Suprapubic skin (tissue), 4 donors: ENCODE data around the gene NKPD1. TPM values are rescaled to one million over a fixed set of nuclear protein-coding genes. Genes with fewer than 3 reads are reported as not detected.

Experiments
- DNase-seq, 2 donors: peaks; one replicate each; pipeline ENCODE4 v3.0.0-alpha.2; 2019; ENCODE audit warnings: low spot score in 2 of 2
- H3K27ac ChIP-seq: fragments of 200-600 bp; sonication (generic); one replicate; pipeline ENCODE4 v1.5.1; 2019
- H3K27me3 ChIP-seq: fragments of 200-600 bp; sonication (generic); one replicate; pipeline ENCODE4 v1.5.1; 2019
- H3K36me3 ChIP-seq: fragments of 200-600 bp; sonication (generic); one replicate; pipeline ENCODE4 v1.5.1; 2019
- H3K4me1 ChIP-seq: fragments of 200-600 bp; sonication (generic); one replicate; pipeline ENCODE4 v1.5.1; 2019
- H3K4me3 ChIP-seq: fragments of 200-600 bp; sonication (generic); one replicate; pipeline ENCODE4 v1.5.1; 2019; ENCODE audit warnings: mild to moderate bottlenecking
- H3K9me3 ChIP-seq: fragments of 200-600 bp; sonication (generic); one replicate; pipeline ENCODE4 v1.5.1; 2019
- EP300 ChIP-seq: sonication (generic); formaldehyde crosslinking; IDR thresholded peaks from one replicate; pipeline ENCODE4 v1.6.1; 2017; ENCODE audit warnings: antibody characterized with exemption
- POLR2A ChIP-seq, 2 donors: fragments of 450-650 bp; IDR thresholded peaks; one replicate each; pipeline ENCODE4 v1.6.1; 2017; ENCODE audit warnings: antibody characterized with exemption in 2 of 2, mild to moderate bottlenecking in 2 of 2, moderate library complexity in 2 of 2
- POLR2AphosphoS5 ChIP-seq, 3 donors: sonication (generic); formaldehyde crosslinking; IDR thresholded peaks; one replicate each; pipeline ENCODE4 v1.6.1; 2017; ENCODE audit warnings: antibody characterized with exemption in 3 of 3
- WGBS: methylation state at CpG from one replicate; pipeline ENCODE4 v1.1.5; 2018; 5-methylcytosine and 5-hydroxymethylcytosine counted together
- total RNA-seq, 4 donors: library from RNA; depleted of rRNA; stranded (reverse); fragments of >200 nt; gene quantifications; one replicate each; pipeline ENCODE4 v1.1.0, GENCODE V29; 2016
- TF ChIP-seq, protein P1 (sequence below), 2 donors: fragments of 200-600 bp in 1 of 2; fragments of 450-650 bp in 1 of 2; sonication (generic) in 1 of 2; IDR thresholded peaks; one replicate each; pipeline ENCODE4 v1.5.1; 2016 to 2019; ENCODE audit warnings: antibody characterized with exemption in 2 of 2, mild to moderate bottlenecking in 1 of 2, moderate library complexity in 1 of 2

The NKPD1 gene
- total RNA-seq, 4 donors from 2014 or later: 22.4 to 60.4 (median 51.1) TPM

DNA sequence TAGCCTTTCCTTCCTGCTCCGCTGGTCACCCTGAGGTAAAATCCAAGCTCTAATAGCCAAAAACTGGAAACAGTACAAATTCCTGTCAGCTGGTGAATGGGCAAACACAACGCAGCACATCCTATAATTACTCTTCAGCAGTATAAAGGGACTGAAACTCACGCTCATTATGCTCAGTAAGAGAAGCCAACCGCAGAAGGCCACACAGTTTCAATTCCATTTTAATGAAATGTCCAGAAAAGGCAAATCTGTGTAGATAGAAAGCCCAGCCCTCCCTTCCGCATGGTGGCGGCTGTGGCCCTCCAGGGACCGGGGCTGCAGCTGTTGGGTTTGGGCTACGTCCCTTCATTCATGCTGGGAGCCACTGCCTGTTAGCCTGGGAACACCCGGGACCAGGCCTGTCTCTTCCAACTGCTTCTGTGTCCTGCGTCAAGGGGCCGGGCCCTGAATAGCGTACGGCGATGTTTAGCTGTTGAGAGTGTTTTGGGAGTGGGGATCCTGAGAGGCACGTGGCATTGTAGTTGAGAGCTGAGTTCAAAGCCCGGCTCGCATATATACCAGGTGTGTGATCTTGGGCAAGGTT is 23.5 kb downstream of the NKPD1 start:
- H3K27ac ChIP-seq: no peak overlapping the region
- peaks cover 21% of the 10 kb centered on the region for H3K36me3 ChIP-seq
- H3K9me3 ChIP-seq: no peaks in the 10 kb centered on the region
- peaks cover 23% of the 10 kb centered on the region for H3K4me1 ChIP-seq
- H3K4me3 ChIP-seq: no peak overlapping the region
- H3K27me3 ChIP-seq: no peaks in the 10 kb centered on the region
- WGBS: 83% methylated on average over 17 of the region's 17 CpGs
- TF ChIP-seq POLR2AphosphoS5 (IDR thresholded peaks at IDR 0.05) (no peak), EP300 (no peak), POLR2A (IDR thresholded peaks at IDR 0.05) (no peak)
- TF ChIP-seq, protein P1, sequence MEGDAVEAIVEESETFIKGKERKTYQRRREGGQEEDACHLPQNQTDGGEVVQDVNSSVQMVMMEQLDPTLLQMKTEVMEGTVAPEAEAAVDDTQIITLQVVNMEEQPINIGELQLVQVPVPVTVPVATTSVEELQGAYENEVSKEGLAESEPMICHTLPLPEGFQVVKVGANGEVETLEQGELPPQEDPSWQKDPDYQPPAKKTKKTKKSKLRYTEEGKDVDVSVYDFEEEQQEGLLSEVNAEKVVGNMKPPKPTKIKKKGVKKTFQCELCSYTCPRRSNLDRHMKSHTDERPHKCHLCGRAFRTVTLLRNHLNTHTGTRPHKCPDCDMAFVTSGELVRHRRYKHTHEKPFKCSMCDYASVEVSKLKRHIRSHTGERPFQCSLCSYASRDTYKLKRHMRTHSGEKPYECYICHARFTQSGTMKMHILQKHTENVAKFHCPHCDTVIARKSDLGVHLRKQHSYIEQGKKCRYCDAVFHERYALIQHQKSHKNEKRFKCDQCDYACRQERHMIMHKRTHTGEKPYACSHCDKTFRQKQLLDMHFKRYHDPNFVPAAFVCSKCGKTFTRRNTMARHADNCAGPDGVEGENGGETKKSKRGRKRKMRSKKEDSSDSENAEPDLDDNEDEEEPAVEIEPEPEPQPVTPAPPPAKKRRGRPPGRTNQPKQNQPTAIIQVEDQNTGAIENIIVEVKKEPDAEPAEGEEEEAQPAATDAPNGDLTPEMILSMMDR (IDR thresholded peaks at IDR 0.05): no peak
- no peak for DNase-seq

DNA sequence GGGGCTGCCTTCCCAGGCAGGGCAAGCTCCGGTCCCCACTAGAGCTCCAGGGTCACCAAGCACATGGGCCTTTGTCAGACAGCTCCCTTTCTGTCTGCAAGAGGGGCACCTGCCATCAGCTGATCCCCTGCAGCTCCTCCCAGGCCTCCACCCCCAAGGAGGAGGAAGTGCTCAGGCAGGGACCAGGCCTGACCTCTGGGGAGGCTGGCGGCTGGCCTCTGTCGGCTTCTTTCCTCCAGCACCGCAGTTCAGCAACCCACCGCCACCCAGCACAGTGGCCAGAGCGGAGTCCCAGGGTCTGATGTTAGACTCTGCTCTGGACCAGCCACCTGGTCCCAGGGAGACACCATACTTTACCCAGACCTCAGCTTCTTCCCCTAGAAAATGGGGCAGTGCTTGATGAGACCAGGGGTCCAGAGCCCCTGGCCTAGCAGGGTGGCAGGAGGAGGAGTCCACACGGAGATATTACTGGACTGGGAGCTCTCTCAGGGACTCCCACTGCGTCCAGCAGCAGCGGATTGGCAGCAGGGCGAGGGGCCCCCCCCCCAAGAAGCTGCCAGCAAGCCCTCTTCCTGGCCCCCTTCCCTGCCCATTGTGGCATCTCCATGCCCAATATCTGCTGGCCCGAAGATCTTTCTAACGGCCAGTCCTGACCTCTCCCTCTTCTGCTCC is 24.1 kb downstream of the NKPD1 start:
- no peak overlapping the region for H3K4me3 ChIP-seq
- H3K9me3 ChIP-seq: no peaks in the 10 kb centered on the region
- WGBS: 81% methylated on average over 6 of the region's 12 CpGs
- H3K4me1 ChIP-seq: peaks cover 23% of the 10 kb centered on the region
- H3K36me3 ChIP-seq: peaks cover 15% of the 10 kb centered on the region
- no peak overlapping the region for H3K27ac ChIP-seq
- no peaks in the 10 kb centered on the region for H3K27me3 ChIP-seq
- TF ChIP-seq EP300: no peak
- TF ChIP-seq, protein P1 (IDR thresholded peaks at IDR 0.05): no peak
- TF ChIP-seq POLR2AphosphoS5 (IDR thresholded peaks at IDR 0.05): no peak
- no peak for TF ChIP-seq POLR2A (IDR thresholded peaks at IDR 0.05)
- DNase-seq: no peak

DNA sequence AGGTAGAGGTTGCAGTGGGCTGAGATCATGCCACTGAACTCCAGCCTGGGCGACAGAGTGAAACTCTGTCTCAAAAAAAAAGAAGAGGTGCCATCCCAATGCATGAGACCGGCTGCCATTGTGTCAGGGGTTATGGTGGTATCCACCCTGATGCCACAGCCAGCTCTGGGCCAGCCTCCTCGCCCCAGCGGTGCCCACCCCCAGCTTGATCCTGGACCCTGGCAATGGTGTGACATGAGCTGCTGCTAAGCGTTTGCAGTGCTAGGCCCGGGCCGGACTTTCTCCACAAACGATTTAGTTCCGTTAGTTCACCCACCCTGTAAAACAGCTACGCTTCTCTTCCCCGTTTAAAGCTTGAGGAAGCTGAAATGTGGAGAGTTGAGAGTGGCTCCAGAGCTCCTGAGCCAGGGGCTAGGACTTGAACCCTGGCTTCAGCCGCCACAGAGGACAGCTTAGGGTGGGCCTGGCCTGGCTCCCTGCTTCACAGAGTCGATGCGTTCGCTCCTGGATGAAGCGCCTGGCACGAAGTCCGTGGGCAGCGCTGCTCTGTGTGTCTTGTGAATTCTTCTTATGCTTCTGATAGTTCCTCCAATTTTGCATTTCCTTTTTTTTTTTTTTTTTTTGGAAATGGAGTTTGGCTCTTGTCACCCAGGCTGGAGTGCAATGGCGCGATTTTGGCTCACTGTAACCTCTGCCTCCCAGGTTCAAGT is 25.5 kb downstream of the NKPD1 start:
- no peak for TF ChIP-seq EP300
- TF ChIP-seq POLR2AphosphoS5 (IDR thresholded peaks at IDR 0.05): no peak
- TF ChIP-seq POLR2A (IDR thresholded peaks at IDR 0.05): no peak
- TF ChIP-seq, protein P1 (IDR thresholded peaks at IDR 0.05): no peak
- peaks cover 2% of the 10 kb centered on the region for H3K36me3 ChIP-seq
- no peak for DNase-seq
- H3K4me3 ChIP-seq: no peak overlapping the region
- no peak overlapping the region for H3K27ac ChIP-seq
- 87% methylated on average over 18 of the region's 21 CpGs for WGBS
- no peaks in the 10 kb centered on the region for H3K27me3 ChIP-seq
- H3K9me3 ChIP-seq: no peaks in the 10 kb centered on the region
- peaks cover 23% of the 10 kb centered on the region for H3K4me1 ChIP-seq

DNA sequence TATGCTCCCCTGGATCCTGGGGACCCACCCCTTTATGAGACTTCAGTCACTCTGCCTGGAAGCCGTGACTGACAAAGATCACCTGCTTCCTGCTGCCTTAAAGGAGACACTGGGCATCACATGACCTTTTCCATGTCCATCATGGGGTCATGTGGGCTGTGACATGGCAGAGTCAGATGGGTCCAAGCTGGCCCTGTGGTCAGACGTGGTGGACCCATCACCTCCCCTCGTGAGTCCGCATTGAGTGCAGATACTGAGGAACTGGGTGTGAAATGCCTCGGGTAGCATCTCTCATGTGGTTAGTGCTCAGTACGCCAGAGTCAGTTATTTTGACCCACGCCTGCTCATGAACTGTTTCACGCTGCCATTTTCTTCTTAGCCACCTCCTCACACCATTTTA is 27.1 kb downstream of the NKPD1 start:
- Histone ChIP-seq H3K27me3 (no peaks in the 10 kb centered on the region), H3K4me3 (no peak overlapping the region), H3K9me3 (no peaks in the 10 kb centered on the region), H3K36me3 (no peaks in the 10 kb centered on the region), H3K27ac (no peak overlapping the region), H3K4me1 (peaks cover 19% of the 10 kb centered on the region)
- no peak for DNase-seq
- TF ChIP-seq, protein P1 (IDR thresholded peaks at IDR 0.05): no peak
- TF ChIP-seq POLR2A (IDR thresholded peaks at IDR 0.05): no peak
- no peak for TF ChIP-seq POLR2AphosphoS5 (IDR thresholded peaks at IDR 0.05)
- TF ChIP-seq EP300: no peak
- 88% methylated on average over 5 of the region's 8 CpGs for WGBS
